HG03354 (cell line): ENCODE results near the gene HCFC2.
A peak's percentile ranks its signal among the peaks of the same experiment; 100 is the strongest.
"Not testable (repeated sequence)": the region's sequence is repeated elsewhere in the genome, so short reads cannot be mapped to it uniquely, and the experiment has no call there.

Experiments used
- ATAC-seq: cut with Tn5 transposase; IDR thresholded peaks from one replicate; pipeline ENCODE4 v1.9.1; 2021; ENCODE audit warnings: mild to moderate bottlenecking; ENCODE audit not compliant: unreplicated experiment, poor library complexity, severe bottlenecking

HCFC2 gene

DNA sequence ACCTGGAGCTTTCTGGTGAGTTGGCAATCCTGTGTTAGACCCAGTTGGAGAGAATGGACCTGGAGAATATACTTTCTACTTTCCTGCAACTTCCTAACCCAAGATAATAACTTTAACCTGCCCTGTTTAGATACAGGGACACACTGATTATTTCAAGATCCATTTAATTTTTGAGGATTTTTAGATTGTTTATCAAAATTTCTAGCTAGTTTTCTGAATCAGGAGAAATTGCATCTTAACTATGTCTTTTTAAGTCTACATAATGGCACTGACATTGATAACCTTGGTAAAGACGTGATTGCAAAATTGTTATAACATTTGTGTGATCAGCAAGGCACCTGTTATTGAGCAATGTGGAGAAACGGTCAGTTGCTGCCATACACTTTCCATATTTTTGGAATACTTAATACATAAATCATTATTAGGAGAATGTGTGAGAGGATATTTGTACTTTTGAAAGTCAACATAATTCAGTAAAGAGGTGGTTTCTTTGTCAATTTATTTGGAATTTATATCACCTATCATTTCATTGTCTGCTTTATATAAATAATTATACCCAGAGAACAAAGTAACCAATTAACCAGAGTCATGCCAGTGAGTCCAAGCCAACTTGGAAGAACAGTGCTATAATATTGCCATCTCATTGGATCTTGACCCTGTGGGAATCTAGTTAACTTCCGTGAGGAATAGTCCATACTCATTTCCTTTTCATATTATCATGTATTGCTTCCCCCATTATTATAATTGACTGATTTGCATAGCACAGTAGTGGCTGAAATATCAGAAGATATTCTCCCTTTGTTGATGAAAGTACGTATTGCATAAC lies 45.3 kb downstream of the HCFC2 start:
- ATAC-seq, result no peak

DNA sequence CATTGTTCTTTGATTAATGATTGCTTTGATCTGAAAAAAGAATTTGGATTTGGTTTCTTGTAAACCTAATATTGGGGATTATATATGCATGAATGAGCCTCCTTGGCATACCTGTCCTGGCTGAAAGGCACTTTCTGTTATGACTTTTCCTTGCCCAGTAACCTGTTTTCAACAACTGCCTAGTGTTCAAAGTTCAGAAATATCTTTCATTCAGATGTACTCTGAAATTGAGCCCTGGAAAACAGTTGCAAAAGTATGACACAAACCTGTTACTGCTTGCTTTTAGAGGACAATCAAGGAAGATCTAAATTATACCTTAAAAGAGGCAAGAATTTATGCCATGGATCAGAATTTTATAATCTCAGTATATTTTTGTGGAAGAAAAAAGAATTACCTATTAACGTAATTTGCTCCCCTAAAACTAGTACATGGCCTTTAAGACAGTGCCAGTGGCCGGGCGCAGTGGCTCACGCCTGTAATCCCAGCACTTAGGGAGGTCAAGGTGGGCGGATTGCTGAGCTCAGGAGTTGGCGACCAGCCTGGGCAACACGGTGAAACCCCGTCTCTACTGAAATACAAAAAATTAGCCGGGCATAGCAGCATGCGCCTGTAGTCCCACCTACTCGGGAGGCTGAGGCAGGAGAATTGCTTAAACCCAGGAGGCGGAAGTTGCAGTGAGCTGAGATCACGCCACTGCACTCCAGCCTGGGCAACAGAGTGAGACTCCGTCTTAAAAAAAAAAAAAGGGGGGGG lies 50.7 kb downstream of the HCFC2 start:
- ATAC-seq, result not testable (repeated sequence)

DNA sequence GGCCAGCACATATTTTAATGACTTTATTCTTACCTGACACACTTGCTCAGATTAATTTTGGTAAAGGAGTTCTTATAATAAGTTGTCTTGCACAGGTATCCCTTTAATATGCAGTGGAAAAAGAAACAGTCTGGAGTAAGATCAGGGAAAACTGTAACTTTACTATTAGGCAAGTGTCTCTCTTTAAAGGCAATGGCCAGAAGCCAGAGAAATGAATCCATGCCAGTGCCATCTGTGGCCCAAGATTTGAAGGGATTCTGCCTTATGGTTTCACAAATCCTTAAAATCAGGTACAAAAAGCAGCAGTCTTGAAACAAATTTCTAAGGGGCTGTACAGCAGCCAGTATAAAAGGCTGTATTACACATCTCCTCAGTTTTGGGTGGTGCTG lies 51.2 kb downstream of the HCFC2 start:
- ATAC-seq, result no peak

DNA sequence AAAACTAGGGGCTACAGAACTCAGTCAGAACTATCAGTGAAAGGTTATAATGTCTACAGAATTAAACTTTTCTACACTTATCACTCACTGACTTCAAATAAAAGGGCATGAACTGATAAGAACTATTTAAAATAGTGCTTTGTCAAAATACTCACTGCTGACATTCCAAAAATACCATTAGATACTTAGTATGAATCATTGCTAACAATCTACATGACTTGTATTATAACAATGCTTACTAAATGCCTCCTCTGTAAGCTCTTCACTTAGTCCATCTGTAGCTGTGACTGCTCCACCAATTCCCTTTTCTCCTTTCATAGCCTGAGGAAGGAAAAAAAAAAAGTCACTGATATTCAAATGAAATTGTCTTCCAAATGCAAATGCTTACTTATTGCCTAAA lies 56.7 kb downstream of the HCFC2 start:
- ATAC-seq, result no peak

DNA sequence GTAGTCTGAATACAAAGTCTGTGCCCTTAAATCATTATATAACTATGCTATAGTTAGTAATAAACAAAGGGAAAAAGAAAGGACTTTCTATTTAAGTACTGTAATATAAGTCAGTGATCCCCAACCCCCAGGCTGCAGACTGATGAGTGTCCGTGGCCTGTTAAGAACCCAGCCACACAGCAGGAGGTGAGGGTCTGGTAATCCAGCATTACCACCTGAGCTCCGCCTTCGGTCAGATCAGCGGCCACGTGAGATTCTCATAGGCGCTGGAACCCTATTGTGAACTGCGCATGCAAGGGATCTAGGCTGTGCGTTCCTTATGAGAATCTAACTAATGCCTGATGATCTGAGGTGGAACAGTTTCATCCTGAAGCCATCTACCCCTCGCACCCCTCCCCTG lies 58.0 kb downstream of the HCFC2 start:
- ATAC-seq, result no peak

DNA sequence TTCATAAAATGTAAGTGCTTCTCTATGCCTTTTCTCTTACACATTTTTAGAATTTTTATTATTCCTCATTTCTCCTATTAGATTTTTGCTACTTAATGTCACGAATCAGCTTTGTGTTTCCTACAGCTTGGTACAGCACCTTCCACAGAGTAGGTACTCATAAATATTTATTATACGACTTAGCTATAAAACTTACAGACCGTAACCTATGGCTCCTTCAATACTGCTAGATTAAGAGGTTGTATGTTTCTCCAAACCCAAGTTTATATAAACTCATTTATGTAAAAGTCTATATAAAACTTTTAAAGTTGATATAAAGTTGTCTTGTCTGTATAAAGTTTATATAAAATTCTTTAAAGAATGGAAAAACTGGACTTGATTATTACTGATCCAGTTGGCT lies 62.2 kb downstream of the HCFC2 start:
- no peak for ATAC-seq

DNA sequence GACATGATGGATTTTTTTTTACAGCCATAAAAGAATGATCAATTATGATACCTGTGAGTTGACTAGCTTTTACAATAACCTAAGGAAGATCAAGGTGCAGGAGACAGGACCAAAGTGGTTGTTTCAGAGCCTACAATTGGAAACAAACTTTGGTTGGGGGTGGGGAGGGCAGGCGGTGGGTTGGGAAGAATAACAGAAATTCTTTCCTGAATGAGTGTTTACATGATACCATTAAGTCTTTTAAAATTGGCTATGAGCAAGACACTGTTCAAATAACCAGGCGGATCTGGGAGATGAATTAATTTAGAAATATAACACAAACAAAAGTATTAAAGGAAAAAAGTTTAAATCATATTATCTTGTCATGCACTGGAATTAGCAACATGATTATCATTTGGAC lies 66.4 kb downstream of the HCFC2 start:
- no peak for ATAC-seq

DNA sequence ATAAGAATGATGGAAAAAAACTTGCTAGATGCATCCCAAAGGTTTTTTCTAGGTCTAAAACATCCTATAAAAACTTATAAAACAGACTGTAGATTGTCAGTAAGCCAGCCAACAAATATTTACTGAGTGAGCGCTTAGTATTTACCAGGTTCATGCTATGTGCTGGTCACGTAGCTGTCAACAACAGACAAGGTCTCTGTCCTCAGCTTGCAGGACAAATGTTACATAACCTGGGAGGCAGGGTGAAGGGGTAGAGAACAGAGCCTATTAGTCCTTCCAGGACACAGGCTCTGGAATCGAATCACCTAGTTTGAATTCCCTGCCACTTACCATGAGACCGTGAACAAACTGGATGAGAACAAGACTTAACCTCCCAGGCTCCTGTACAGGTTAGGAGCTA lies 67.3 kb downstream of the HCFC2 start:
- ATAC-seq, result no peak

DNA sequence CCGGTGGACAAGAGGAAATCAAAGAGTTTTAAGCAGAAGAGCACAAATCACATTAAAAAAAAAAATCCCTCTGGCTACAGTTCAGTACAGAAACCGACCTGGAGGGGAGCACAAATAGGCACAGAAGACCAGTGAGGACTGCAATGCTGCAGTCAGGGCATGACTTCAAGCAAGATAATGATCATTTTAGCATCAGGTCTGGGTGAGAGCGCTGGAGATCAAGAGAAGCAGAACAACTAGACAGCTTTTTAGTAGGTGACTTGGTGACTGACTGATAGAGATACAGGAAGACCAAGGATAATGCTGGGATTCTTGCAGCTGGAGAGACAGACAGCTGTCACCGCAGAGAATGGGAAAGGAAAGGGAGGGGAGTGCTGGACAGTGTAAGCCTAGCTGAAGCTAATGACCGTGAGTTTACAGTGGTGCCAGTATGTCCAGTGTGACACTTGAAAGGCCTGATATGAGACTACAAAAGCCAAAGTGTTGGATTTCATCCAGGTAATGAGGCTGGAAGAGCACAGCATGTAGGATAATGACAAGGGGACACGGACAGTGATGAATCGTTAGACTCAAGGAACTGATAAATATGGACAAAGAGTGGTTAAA lies 68.1 kb downstream of the HCFC2 start:
- ATAC-seq, result no peak

DNA sequence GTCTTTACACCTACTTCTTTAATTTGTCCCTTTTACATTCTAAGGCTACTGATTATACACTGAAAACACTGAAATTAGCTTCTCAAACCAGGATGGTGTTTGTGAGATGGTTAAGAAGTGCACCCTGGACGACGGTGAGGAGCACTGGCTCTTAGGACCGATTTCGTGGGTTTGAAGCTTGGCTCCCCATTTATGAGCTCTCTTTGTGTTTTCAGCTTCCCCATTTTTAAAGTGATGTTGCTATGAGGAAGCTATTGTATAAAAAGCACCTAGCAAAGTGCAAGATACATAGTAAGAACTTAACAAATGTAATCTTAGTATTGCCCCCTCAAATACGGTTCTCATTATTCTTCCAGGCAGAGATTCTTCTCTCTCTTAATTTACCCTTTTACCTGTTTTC lies 69.0 kb downstream of the HCFC2 start:
- ATAC-seq, result no peak

DNA sequence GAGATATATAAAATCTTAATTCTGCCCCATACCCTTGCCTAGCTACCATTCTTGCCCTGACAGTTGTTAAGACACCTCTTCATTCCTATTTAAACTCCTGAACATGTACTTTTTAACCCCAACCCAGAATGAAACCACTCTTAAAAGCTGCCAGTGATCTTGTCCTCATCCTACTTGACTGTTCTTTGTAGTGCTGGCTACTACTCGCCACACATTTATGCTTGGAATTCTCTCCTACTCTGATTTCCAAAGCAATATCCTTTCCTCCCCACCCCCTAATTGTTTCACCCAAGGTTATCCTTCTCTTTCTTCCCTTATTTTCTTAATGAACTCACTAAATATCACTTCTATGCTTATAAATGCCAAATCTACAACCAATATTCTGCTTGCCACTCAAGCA lies 69.5 kb downstream of the HCFC2 start:
- ATAC-seq, result no peak

DNA sequence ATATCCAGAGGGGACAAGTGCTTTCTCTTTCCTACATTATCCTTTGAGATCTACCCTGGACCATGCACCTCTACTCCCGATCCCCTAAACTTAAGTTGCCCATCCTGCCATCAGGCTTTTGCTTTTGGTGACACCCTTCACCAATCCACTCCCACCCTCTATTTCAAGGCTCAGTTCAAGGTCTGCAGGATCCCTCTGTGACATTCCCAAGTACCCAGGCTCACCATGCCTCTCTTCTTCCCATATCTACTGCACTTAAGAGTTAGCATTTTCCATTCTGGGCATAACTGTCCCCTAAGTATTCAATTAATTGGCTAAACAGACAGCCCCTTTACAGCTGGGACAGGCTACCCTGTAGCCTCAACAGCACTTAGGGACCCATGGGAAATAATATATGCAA lies 70.6 kb downstream of the HCFC2 start:
- ATAC-seq, result no peak

DNA sequence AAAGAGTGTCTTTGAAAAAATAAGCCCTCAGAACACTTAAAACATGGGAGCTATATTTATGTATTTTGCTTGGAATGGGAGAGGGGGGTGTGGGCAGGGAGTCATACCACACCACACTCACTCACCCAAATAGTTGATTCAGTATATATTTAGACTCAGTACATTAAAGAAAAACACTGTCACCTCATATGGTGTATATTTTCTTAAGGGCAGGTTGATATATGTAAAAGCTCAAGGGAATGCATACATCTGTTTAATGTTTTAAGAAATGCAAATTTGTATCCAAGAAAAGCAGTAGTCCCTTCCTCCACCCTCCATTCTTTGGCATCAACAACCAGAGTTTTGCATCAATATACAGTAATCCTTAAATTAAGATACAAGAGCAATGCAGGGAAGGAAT lies 72.2 kb downstream of the HCFC2 start:
- ATAC-seq, result no peak

DNA sequence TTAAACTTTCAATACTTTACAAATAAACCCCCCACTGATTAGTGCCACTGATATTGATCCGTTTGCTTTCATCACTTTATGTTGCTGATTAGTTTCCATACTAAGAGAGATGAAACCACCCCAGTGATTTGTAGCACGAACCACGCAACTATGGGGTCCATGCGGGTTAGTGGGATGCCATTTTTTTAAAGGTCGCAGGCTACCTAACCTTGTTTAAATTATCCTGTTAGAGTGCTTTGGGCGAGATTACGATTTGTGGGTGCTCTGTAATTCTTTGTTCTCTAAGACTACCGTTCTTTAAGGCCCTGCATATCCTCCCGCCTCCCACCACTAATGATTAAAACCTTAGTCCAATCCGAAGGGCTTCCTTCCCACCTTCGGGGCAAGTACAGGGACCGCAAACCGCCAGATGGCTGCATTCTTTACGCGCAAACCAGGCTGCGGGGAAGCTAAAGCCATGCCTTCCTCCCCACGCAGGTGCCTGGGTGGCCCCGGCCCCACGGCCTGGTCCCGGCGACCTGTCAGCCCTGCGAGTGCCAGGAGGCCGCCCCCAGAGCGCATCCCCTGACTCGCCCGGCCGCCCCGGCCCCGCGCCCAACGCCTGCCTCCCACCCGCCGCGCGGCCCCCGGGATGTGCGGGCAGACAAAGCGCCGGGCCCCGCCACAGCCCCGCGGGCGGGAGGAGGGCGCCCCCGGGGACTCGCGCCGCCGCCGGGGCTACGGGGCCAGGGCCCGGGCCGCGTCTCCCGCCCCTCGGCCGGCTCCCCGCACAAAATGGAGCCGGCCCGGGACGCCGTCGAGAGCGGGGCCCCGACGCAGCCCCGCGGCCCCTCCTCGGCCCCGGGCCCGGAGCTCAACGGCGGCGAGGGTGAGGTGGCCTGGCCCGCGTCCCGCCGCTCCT lies 72.9 kb downstream of the HCFC2 start:
- ATAC-seq, result peak; percentile 37

DNA sequence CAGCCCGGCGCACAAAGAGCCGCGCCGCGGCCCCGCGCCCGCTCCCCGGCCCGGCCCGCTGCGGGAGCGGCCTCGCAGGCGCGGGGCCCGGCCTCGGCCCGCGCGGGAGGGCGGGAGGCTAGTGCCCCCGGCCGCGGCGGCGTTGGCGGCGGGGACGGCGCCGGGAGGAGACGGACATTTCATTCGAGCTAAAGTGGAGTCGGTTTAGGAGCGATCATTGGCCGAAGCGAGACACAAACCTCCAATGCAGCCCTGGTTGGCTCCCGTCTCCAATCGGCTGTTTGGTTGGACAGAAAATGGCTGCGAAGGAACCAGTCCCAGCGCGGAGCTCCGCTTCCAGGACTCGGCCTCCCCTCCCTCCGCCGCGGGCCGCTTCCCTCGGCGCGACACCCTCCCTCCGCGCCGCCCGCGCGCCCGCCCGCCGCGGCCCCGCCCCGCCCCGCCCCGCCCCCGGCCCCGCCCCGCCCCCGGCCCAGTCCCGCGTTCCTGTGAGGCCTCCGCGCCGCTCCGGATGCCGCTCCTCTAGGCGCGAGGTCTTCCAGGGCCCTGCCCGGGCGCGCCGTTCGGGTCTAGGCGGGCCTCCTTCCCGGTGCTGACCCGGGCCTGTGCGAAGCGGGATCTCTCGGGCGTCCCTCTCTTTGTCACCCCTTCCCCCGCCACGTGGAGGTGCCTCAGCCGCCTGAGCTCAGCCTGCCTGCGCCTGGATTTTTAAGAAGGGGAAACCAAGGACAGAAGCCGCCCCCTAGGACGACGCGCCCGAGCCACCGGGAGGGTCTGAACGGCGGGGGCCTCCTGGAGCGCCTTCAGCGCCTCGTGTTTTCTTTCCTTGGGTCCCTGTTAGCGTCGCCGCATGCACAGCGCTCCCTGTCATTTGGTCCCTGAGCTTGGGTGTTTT lies 73.8 kb downstream of the HCFC2 start, which contains the start of gene NFYB:
TSS of gene NFYB (minus strand) at position 309 of the 895 bp plus-strand sequence. CDS start 2,757 bp downstream, outside the sequence.
- ATAC-seq, result peak; percentile 96

DNA sequence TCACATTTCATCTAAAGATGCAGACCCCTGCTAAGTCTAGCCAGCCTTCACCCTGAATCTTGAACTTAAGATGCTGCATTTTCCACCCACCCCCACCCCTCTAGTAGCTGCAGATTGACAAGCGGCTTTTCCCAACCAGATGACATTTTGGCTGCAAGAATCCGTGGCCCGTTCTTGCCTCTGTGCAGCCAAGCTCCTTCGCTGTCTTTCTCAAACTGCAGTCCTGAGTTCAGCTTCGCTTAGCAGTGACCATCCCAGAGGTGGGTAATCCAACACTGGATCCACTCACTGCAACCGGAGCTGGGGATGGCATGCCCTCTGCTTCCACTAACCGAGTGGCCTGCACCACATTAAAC lies 74.4 kb downstream of the HCFC2 start:
- no peak for ATAC-seq

DNA sequence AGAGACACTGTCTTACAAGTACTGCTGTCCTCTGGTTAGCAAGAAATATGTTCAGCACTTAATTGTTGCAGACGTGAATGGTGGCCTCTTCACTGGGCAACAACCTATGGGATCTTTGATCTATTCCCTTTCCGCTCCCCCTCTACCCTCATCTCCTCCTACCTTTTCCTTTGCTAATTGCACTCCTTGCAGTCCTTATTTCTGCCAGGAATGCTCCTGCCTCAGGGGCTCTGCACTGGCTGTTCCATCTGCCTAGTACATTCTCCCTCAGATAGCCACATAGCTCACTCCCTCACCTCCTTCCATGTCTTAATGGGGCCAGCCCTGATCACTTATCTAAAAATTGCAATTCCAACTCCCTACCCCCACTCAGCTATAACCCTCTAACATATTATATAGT lies 78.2 kb downstream of the HCFC2 start:
- no peak for ATAC-seq

DNA sequence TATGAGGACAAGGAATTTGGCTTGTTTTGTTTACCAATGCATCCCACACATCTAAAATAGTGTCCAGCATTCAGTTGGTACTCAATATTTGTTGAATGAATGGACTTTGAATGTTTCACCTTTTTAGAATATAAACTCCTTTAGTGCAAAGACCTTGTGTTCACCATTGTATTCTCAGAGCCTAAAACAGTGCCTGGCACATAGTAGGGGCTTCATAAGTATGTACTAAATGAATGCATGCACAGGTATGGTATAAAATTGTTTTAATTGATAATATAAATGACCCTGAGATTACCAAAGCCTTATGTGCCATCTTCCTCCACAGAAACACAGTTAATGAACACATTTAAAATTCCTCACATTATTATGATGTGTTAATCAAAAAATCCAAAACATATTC lies 78.7 kb downstream of the HCFC2 start:
- ATAC-seq, result no peak

DNA sequence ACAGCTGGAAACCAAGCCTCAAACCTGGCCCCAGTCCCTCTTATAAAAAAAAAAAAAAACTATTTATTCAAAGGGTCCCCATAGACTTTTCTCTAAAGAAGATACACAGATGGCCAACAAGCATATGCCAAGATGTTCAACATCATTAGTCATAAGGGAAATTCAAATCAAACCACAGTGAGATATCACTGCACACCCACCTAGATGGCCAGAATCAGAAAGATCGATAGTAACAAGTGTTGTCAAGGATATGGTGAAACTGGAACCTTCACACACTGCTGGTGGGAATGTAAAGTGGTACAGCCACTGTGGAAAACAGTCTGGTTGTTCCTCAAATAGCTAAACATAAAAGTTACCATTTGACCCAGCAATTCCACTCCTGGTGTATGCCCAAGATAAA lies 79.6 kb downstream of the HCFC2 start:
- no peak for ATAC-seq
